Vagina (tissue), 2 donors: ENCODE results near the gene SART3.

Source experiments
- CTCF ChIP-seq, 3 experiments: fragments of 450-650 bp in 2 of 3; fragments of 200-600 bp in 1 of 3; sonication (generic) in 1 of 3; IDR thresholded peaks; one replicate each; pipeline ENCODE4 v1.5.1; 2017 to 2019; ENCODE audit warnings: antibody characterized with exemption in 3 of 3, mild to moderate bottlenecking in 2 of 3, moderate library complexity in 2 of 3
- POLR2A ChIP-seq, 2 donors: fragments of 450-650 bp; IDR thresholded peaks; one replicate each; pipeline ENCODE4 v1.6.1; 2017; ENCODE audit warnings: antibody characterized with exemption in 2 of 2, mild to moderate bottlenecking in 2 of 2, moderate library complexity in 2 of 2
- POLR2AphosphoS5 ChIP-seq, 2 donors: sonication (generic); formaldehyde crosslinking; IDR thresholded peaks; one replicate each; pipeline ENCODE4 v1.9.0; 2017; ENCODE audit warnings: antibody characterized with exemption in 2 of 2, mild to moderate bottlenecking in 2 of 2, low read depth in 1 of 2; ENCODE audit not compliant: insufficient read depth in 1 of 2

- TF ChIP-seq POLR2A (IDR thresholded peaks at IDR 0.05) (no peak), CTCF (IDR thresholded peaks at IDR 0.05) (no peak), POLR2AphosphoS5 (IDR thresholded peaks at IDR 0.05; ENCODE audit: insufficient read depth in 1 of 2, low read depth in 1 of 2) (no peak)
Measured at GRCh38 chr12:108564724-108565123, 3.8 kb upstream of the SART3 start.
